ENCODE measurements around the gene HLA-B. TPM values are rescaled to one million over a fixed set of nuclear protein-coding genes. Genes with fewer than 3 reads are reported as not detected.

HLA-B gene
- total RNA-seq, 1 experiment from 2014 or later, result 124 TPM

DNA sequence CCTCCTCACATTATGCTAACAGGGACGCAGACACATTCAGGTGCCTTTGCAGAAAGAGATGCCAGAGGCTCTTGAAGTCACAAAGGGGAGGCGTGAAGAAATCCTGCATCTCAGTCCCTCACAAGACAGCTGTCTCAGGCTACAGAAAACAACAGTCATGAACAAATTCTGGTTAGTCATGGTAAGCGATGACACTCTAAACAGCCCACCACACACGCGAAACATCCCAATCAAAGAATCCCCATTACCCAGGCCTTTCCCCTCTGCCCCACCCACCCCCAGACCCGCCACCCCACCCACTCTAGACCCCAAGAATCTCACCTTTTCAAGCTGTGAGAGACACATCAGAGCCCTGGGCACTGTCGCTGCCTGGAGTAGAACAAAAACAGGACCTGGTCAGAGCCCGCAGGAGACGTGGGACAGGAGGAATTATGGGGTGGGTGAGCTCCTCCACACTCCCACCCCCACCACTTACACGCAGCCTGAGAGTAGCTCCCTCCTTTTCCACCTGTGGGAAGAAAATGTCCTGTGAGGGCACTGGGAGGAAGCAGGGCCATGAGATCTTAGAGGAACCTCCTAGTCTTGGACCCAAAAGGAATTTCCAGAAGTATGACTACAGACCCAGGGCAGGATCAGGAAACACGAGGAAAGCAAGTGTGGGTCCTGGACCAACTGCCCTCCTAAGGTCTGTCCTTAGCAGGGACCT lies 2.7 kb downstream of the HLA-B start (continued):
- TF ChIP-seq, protein P1, sequence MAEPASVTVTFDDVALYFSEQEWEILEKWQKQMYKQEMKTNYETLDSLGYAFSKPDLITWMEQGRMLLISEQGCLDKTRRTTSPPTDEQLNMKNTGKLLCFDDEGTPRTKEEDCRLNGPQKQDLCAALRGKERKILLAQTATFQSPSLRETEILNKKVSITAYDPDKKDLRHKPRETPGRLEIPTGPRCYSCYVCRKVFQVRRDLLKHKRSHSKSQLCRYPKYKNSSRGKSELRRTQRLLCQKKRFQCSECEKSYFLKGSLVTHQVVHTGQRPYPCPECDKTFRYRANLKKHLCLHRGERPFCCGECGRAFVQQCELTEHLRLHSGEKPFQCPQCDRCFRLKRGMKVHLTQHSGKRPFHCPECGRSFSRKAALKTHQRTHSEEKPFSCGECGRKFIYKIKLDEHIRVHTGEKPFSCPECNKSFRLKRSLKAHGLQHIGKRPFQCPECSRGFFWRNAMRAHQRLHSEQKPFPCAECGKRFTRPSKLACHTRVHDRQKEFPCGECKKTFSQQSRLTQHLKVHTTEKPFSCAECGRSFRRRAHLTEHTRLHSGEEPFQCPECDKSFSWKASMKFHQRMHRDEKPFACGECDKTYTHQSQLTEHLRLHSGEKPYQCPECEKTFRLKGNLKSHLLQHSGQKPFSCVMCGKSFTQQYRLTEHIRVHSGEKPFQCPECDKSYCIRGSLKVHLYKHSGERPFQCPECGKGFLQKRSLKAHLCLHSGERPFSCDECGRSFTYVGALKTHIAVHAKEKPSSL (CRISPR knock-in tag; conservative IDR thresholded peaks at IDR 0.05), result no peak
- TF ChIP-seq NR2C2 (CRISPR knock-in tag; IDR thresholded peaks at IDR 0.05) (no peak), OVOL2 (CRISPR knock-in tag; IDR thresholded peaks at IDR 0.05; ENCODE audit: borderline replicate concordance) (no peak), PRRX2 (CRISPR knock-in tag; IDR thresholded peaks at IDR 0.05) (no peak), RELA (CRISPR knock-in tag; IDR thresholded peaks at IDR 0.05; ENCODE audit: borderline replicate concordance) (no peak), ZNF423 (CRISPR knock-in tag; IDR thresholded peaks at IDR 0.05) (no peak), NFE2L1 (CRISPR knock-in tag; IDR thresholded peaks at IDR 0.05) (no peak), ZNF281 (CRISPR knock-in tag; IDR thresholded peaks at IDR 0.05) (no peak), EMX1 (CRISPR knock-in tag; IDR thresholded peaks at IDR 0.05) (no peak)
- TF ChIP-seq, protein P2, sequence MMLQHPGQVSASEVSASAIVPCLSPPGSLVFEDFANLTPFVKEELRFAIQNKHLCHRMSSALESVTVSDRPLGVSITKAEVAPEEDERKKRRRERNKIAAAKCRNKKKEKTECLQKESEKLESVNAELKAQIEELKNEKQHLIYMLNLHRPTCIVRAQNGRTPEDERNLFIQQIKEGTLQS (CRISPR knock-in tag; conservative IDR thresholded peaks at IDR 0.05), result no peak
- TF ChIP-seq, protein P3, sequence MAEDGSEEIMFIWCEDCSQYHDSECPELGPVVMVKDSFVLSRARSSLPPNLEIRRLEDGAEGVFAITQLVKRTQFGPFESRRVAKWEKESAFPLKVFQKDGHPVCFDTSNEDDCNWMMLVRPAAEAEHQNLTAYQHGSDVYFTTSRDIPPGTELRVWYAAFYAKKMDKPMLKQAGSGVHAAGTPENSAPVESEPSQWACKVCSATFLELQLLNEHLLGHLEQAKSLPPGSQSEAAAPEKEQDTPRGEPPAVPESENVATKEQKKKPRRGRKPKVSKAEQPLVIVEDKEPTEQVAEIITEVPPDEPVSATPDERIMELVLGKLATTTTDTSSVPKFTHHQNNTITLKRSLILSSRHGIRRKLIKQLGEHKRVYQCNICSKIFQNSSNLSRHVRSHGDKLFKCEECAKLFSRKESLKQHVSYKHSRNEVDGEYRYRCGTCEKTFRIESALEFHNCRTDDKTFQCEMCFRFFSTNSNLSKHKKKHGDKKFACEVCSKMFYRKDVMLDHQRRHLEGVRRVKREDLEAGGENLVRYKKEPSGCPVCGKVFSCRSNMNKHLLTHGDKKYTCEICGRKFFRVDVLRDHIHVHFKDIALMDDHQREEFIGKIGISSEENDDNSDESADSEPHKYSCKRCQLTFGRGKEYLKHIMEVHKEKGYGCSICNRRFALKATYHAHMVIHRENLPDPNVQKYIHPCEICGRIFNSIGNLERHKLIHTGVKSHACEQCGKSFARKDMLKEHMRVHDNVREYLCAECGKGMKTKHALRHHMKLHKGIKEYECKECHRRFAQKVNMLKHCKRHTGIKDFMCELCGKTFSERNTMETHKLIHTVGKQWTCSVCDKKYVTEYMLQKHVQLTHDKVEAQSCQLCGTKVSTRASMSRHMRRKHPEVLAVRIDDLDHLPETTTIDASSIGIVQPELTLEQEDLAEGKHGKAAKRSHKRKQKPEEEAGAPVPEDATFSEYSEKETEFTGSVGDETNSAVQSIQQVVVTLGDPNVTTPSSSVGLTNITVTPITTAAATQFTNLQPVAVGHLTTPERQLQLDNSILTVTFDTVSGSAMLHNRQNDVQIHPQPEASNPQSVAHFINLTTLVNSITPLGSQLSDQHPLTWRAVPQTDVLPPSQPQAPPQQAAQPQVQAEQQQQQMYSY (CRISPR knock-in tag; IDR thresholded peaks at IDR 0.05), result no peak
- TF ChIP-seq, protein P4, sequence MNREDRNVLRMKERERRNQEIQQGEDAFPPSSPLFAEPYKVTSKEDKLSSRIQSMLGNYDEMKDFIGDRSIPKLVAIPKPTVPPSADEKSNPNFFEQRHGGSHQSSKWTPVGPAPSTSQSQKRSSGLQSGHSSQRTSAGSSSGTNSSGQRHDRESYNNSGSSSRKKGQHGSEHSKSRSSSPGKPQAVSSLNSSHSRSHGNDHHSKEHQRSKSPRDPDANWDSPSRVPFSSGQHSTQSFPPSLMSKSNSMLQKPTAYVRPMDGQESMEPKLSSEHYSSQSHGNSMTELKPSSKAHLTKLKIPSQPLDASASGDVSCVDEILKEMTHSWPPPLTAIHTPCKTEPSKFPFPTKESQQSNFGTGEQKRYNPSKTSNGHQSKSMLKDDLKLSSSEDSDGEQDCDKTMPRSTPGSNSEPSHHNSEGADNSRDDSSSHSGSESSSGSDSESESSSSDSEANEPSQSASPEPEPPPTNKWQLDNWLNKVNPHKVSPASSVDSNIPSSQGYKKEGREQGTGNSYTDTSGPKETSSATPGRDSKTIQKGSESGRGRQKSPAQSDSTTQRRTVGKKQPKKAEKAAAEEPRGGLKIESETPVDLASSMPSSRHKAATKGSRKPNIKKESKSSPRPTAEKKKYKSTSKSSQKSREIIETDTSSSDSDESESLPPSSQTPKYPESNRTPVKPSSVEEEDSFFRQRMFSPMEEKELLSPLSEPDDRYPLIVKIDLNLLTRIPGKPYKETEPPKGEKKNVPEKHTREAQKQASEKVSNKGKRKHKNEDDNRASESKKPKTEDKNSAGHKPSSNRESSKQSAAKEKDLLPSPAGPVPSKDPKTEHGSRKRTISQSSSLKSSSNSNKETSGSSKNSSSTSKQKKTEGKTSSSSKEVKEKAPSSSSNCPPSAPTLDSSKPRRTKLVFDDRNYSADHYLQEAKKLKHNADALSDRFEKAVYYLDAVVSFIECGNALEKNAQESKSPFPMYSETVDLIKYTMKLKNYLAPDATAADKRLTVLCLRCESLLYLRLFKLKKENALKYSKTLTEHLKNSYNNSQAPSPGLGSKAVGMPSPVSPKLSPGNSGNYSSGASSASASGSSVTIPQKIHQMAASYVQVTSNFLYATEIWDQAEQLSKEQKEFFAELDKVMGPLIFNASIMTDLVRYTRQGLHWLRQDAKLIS (CRISPR knock-in tag; IDR thresholded peaks at IDR 0.05; ENCODE audit: borderline replicate concordance), result no peak

- no peak overlapping the region for H3K27ac Mint-ChIP-seq
- ATAC-seq, result no peak
- no peaks in the 10 kb centered on the region for H3K9me3 Mint-ChIP-seq
- DNase-seq (ENCODE audit: low spot score), result no peak
- peaks cover 8% of the 10 kb centered on the region for H3K4me1 Mint-ChIP-seq
- TF ChIP-seq PREB (CRISPR knock-in tag; IDR thresholded peaks at IDR 0.05; ENCODE audit: borderline replicate concordance), result no peak
- no peak overlapping the region for H3K4me3 Mint-ChIP-seq
- peaks cover 72% of the 10 kb centered on the region for H3K27me3 Mint-ChIP-seq (ENCODE audit: low read depth)
- ChIA-PET CTCF (no interaction called here), POLR2A (no interaction called here)
- H3K36me3 Mint-ChIP-seq, result peaks cover 17% of the 10 kb centered on the region
Observed at GRCh38 chr6:31353384-31353945, 3.5 kb downstream of the HLA-B start.
